ENCODE results near the gene FBXL19. TPM values are rescaled to one million over a fixed set of nuclear protein-coding genes. Genes with fewer than 3 reads are reported as not detected.

FBXL19 gene
- total RNA-seq, 1 donor from 2014 or later, result 56.4 TPM

DNA sequence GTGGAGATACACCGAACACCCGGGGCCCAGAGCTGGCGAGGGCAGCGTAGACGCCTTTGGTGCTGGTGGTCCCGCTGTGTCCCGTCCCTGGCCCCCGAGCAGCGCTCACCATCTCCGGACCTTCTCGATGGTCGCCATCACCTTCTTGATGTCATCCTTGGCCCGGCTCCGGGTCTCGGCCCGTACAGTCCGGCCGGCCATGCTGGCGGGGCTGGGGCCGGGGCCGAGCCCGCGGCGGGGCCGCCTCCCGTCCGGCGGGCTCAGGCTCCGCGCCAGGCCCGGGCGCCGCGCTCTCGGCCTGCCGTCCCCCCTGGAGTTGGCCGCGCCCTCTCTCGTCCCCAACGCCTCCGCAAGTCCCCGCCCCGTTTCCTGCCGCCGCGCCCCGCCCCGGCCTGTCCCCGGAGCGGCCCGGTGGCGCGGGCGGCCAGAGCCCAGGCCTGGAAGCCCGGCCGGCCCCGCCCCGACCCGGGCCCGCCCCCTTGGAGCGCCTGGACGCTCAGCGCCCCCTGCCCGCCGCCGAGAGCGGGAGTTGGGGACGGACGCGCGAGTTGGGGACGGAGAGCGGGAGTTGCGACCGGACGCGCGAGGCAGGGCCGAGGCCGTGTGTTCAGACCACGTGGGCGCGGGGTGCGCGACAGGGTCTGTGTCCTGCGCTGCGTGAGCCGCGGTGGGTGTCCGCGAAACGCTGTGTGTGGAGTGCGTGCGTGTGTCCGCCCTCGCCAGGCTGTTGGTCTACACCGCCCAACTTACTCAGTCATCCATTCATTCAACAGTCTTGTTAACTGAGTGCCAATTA, 29.4 kb upstream of the FBXL19 start, which contains the start of gene BCL7C:
BCL7C (minus strand) TSS at position 334 of the 796 bp plus-strand sequence; CDS start at position 201, 133 bp downstream.
- Mint-ChIP-seq H3K27ac (peak within 1 kb of the TSS; percentile 100), H3K27me3 (ENCODE audit: low read depth) (no peaks in the 10 kb centered on the region), H3K9me3 (no peaks in the 10 kb centered on the region), H3K36me3 (peaks cover 9% of the 10 kb centered on the region), H3K4me3 (peak within 1 kb of the TSS; percentile 80), H3K4me1 (peaks cover 43% of the 10 kb centered on the region)
- DNase-seq (ENCODE audit: low spot score in 2 of 2, unreplicated experiment in 2 of 2), result peak; percentile 86
- TF ChIP-seq, protein P1, sequence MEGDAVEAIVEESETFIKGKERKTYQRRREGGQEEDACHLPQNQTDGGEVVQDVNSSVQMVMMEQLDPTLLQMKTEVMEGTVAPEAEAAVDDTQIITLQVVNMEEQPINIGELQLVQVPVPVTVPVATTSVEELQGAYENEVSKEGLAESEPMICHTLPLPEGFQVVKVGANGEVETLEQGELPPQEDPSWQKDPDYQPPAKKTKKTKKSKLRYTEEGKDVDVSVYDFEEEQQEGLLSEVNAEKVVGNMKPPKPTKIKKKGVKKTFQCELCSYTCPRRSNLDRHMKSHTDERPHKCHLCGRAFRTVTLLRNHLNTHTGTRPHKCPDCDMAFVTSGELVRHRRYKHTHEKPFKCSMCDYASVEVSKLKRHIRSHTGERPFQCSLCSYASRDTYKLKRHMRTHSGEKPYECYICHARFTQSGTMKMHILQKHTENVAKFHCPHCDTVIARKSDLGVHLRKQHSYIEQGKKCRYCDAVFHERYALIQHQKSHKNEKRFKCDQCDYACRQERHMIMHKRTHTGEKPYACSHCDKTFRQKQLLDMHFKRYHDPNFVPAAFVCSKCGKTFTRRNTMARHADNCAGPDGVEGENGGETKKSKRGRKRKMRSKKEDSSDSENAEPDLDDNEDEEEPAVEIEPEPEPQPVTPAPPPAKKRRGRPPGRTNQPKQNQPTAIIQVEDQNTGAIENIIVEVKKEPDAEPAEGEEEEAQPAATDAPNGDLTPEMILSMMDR (IDR thresholded peaks at IDR 0.05; ENCODE audit: unreplicated experiment), result peak; percentile 25

DNA sequence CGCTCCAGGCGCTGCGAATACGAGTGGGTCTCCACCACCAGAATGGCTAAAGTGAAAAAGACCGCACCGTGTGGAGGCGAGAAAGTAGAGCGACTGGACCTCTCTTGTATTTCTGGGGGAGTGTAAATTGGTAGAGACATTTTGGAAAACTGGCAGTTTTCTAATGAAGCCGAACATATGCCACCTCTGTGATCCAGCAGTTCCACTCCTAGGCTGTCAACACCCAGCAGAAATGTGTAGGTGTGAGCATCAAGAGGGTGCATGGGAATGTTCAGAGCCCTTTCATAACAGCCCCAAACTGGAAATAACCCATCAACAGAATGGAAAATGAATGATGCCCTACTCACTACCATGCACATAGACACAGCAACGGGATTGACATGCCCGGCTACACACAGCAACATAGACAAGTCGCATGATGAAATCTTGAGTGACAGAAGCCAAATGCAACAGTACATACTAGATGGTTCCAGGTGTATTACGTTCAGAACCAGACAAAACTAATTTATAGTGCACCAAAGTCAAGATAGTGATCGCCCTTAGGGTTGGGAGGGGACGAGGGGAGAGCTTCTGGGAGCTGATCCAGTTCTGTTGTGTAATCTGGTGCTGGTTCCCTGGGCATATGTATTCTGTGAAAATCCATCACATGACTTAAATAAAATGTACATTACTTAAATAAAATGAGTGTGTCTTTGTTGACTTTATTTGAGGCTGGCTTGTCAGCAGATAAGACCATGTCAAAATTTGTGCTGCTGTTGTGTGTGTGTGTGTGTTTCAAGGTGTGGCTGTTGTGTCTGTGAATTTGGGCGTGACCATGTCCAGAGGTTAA, 28.6 kb upstream of the FBXL19 start:
- TF ChIP-seq, protein P1 (IDR thresholded peaks at IDR 0.05; ENCODE audit: unreplicated experiment), result no peak
- peak overlapping the region; percentile 100 for H3K27ac Mint-ChIP-seq
- H3K4me1 Mint-ChIP-seq, result peaks cover 42% of the 10 kb centered on the region
- no peaks in the 10 kb centered on the region for H3K27me3 Mint-ChIP-seq (ENCODE audit: low read depth)
- DNase-seq (ENCODE audit: low spot score in 2 of 2, unreplicated experiment in 2 of 2), result no peak
- peak overlapping the region; percentile 65 for H3K4me3 Mint-ChIP-seq
- H3K9me3 Mint-ChIP-seq, result no peaks in the 10 kb centered on the region
- peaks cover 6% of the 10 kb centered on the region for H3K36me3 Mint-ChIP-seq

DNA sequence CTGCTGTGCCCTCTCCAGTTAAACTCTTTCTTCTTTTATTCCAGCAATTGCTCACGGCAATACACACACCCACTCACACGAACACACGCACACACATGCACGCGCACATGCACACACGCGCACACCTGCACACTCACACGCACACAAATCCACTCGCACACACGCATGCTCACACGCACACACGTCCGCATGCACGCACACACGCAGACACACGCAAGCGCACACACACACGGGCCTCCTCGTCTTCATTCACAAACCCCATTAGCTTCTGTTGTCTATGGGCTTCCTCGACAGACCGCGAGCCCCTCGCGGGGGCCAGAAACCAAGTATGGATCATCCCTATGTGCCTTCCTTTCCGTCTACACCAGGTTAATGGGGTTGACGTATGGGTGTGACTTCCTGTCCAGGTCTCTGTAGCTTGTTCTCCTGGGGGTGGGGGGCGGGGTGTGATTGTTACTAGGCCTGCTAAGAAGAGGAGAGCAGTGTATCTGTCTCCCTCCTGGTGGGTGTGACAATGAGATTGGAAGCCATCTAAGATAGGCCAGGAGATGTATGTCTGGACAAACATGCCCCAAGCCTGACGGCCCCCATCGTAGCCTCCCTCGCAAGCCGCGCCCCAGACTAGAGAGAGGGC, 27.6 kb upstream of the FBXL19 start:
- no peak for DNase-seq (ENCODE audit: low spot score in 2 of 2, unreplicated experiment in 2 of 2)
- TF ChIP-seq, protein P1 (IDR thresholded peaks at IDR 0.05; ENCODE audit: unreplicated experiment), result no peak
- H3K9me3 Mint-ChIP-seq, result no peaks in the 10 kb centered on the region
- peak overlapping the region; percentile 100 for H3K27ac Mint-ChIP-seq
- peak overlapping the region; percentile 88 for H3K4me3 Mint-ChIP-seq
- H3K36me3 Mint-ChIP-seq, result peaks cover 3% of the 10 kb centered on the region
- H3K4me1 Mint-ChIP-seq, result peaks cover 41% of the 10 kb centered on the region
- H3K27me3 Mint-ChIP-seq (ENCODE audit: low read depth), result no peaks in the 10 kb centered on the region

DNA sequence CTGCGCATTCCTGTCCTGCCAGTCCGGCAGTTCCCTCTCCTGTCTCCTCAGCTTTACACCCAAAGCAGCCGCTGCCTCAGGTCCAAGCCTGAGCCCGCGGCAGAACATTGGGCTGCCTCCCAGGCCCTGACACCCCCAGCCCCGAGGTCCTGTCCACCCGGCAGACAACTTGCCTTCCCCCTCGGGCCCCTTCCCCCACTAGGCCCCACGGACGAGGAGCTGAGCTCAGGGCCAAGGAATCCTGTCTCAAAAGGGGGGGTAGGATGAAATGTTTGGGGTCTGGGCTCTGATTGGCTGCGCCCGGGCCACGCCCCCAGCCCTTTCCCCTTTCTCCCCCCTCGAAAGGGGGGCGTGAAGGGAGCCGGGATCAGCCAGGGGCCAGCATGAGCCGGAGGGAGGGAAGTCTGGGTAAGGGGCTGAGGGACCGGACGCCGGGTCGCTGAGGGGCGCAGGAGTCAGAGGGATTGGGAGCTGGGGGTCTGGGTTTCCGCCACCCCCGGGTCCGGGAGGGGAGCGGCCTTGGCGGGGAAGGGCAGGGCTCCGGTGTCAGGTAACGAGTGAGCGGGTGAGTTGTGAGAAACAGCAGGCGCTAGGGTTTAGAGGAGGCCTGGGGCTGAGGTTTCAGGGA, 27.0 kb upstream of the FBXL19 start, which contains the start of gene CTF1:
CTF1 (plus strand) TSS at position 354 of the 628 bp plus-strand sequence; CDS start at position 384, 30 bp downstream.
- TF ChIP-seq, protein P1 (IDR thresholded peaks at IDR 0.05; ENCODE audit: unreplicated experiment), result no peak
- Mint-ChIP-seq H3K9me3 (no peaks in the 10 kb centered on the region), H3K4me1 (peaks cover 41% of the 10 kb centered on the region)

More for the DNA sequence above, 27.0 kb upstream of the FBXL19 start, which contains the start of gene CTF1:
- DNase-seq (ENCODE audit: low spot score in 2 of 2, unreplicated experiment in 2 of 2), result peak; percentile 76 to 87
- Mint-ChIP-seq H3K27me3 (ENCODE audit: low read depth) (no peaks in the 10 kb centered on the region), H3K27ac (peak within 1 kb of the TSS; percentile 100), H3K36me3 (peaks cover 2% of the 10 kb centered on the region), H3K4me3 (peak within 1 kb of the TSS; percentile 88)
